Ishikawa (cell line): ENCODE data around the gene CACNA1E.

Experiments
- CEBPB ChIP-seq: IDR thresholded peaks from 2 replicates; pipeline ENCODE4 v1.6.1; 2012
- EP300 ChIP-seq: IDR thresholded peaks from 2 replicates; pipeline ENCODE4 v1.6.1; 2012; ENCODE audit warnings: borderline replicate concordance
- FOXM1 ChIP-seq: IDR thresholded peaks from 2 replicates; pipeline ENCODE4 v1.6.1; 2012; ENCODE audit warnings: low read depth, borderline replicate concordance
- RAD21 ChIP-seq: IDR thresholded peaks from 2 replicates; pipeline ENCODE4 v1.6.1; 2012; ENCODE audit warnings: low read depth
- TEAD4 ChIP-seq: IDR thresholded peaks from 2 replicates; pipeline ENCODE4 v1.6.1; 2012
- YY1 ChIP-seq: IDR thresholded peaks from 2 replicates; pipeline ENCODE4 v1.6.1; 2012; ENCODE audit warnings: low read depth
- TF ChIP-seq, protein P1 (sequence below): IDR thresholded peaks from 2 replicates; pipeline ENCODE4 v1.6.1; 2012; ENCODE audit warnings: low read depth, mild to moderate bottlenecking

DNA sequence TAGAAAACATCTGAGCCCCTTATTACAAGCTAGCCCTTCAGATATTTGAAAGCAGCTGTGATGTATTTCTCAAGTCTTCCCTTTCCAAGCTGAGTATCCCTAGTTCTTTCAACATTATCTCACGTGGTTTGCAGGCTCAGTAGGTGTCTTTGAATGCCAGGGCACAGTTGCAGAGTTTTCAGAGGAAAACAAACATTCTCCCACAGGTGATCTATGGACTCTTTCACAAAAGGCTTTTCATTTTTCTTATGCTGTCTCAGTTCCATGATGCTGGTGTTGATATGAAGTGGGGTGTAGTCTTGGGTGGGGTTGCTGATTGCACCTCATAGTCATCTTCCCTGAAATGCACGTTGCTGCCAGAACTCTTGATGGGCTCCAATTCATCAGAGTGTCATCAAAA, 17.3 kb downstream of the CACNA1E start:
- TF ChIP-seq FOXM1 = no peak
- no peak for TF ChIP-seq TEAD4
- no peak for TF ChIP-seq CEBPB
- no peak for TF ChIP-seq RAD21
- TF ChIP-seq YY1 = no peak
- TF ChIP-seq, protein P1, sequence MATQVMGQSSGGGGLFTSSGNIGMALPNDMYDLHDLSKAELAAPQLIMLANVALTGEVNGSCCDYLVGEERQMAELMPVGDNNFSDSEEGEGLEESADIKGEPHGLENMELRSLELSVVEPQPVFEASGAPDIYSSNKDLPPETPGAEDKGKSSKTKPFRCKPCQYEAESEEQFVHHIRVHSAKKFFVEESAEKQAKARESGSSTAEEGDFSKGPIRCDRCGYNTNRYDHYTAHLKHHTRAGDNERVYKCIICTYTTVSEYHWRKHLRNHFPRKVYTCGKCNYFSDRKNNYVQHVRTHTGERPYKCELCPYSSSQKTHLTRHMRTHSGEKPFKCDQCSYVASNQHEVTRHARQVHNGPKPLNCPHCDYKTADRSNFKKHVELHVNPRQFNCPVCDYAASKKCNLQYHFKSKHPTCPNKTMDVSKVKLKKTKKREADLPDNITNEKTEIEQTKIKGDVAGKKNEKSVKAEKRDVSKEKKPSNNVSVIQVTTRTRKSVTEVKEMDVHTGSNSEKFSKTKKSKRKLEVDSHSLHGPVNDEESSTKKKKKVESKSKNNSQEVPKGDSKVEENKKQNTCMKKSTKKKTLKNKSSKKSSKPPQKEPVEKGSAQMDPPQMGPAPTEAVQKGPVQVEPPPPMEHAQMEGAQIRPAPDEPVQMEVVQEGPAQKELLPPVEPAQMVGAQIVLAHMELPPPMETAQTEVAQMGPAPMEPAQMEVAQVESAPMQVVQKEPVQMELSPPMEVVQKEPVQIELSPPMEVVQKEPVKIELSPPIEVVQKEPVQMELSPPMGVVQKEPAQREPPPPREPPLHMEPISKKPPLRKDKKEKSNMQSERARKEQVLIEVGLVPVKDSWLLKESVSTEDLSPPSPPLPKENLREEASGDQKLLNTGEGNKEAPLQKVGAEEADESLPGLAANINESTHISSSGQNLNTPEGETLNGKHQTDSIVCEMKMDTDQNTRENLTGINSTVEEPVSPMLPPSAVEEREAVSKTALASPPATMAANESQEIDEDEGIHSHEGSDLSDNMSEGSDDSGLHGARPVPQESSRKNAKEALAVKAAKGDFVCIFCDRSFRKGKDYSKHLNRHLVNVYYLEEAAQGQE = no peak
- TF ChIP-seq EP300 = no peak
